SH-SY5Y (cell line): ENCODE results near the gene CYP4A22.

Source experiments
- GATA2 ChIP-seq: IDR thresholded peaks from 2 replicates; pipeline ENCODE4 v1.6.1; 2011; ENCODE audit warnings: mild to moderate bottlenecking, low read depth, low read length
- GATA3 ChIP-seq: IDR thresholded peaks from 2 replicates; pipeline ENCODE4 v1.6.1; 2011; ENCODE audit warnings: low read depth, mild to moderate bottlenecking, low read length, moderate library complexity

Gene CYP4A22

DNA sequence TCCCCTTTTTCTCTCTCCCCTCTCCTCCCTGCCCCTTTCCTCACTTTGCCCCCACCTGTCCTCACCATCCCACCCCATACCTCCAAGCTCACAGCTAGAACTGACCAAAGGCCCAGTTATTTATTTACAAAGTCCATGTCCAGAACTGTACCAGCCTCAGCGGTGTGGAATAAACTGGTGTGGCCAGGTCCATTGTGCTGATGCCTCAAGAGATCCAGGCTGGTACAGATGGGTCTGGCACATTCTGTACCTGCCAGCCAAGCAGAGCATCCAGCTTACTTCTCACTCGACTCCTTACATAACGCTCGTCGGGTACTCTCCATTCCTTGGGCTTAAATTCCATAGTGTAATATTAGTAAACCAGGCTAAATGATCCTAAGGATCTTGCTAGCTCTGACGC lies 40.8 kb downstream of the CYP4A22 start:
- TF ChIP-seq GATA2 (no peak), GATA3 (no peak)

DNA sequence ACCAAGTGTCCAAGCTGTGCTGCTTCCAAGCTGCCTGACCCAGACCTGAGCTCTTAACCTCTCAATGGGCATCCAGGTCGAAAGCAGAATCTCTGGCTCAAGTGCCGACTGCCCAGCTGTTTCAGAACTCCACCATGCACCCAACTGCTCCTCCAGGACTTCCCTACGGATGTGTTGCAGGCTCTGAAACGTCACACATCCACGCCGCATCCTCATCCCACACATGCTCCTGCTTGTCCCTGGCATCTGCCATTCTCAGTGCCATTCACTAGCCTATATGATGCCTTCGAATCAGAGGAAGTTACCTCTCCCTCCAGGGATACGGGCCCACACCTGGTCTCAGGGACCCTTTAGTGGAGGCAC lies 41.4 kb downstream of the CYP4A22 start:
- no peak for TF ChIP-seq GATA2
- TF ChIP-seq GATA3 = no peak

DNA sequence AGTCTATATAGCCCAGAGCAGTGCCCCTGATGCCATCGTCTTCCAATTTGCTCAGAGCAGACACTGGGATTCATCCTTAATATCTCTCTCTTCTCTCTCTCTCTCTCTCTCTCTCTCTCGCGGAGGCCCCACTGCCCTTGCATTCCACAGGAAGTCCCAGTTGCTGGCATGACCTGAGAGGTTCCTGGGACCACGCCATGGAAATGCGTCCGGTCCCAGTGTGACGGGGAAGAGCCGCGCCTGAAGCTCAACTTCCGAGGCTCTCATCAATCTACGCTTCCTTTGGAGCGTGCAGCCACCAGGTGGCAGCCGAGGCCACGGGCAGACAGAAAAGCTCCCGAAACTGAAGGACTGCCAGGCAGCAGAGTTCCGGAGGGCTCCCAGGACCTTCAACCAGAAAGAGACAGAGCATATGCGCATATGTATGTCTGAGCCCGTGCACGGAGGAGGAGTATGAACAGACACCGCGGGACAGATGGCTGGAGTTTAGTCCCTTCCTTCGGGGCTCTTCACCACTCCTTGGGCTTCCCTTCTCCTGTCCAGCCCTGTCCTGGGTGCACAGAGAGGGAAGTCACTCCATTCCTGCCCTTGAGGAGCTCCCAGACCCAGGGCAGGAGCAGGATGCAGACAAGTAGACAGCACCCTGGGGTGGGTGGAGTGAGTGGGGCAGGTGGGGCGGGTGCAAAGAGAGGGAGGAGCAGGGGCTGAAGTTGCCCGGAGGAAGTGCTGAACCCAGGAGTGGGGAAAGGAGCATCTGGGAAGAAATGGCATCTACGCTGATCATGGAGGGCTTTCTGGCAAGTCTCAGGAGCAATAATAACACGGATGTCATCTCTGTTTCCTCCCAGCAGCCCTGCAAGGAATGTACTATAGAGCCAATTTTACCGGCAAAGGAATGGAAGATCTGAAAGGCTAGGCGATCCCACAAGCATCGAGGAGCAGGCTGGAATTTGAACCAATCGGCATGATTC lies 42.1 kb downstream of the CYP4A22 start:
- TF ChIP-seq GATA3 = no peak
- no peak for TF ChIP-seq GATA2

DNA sequence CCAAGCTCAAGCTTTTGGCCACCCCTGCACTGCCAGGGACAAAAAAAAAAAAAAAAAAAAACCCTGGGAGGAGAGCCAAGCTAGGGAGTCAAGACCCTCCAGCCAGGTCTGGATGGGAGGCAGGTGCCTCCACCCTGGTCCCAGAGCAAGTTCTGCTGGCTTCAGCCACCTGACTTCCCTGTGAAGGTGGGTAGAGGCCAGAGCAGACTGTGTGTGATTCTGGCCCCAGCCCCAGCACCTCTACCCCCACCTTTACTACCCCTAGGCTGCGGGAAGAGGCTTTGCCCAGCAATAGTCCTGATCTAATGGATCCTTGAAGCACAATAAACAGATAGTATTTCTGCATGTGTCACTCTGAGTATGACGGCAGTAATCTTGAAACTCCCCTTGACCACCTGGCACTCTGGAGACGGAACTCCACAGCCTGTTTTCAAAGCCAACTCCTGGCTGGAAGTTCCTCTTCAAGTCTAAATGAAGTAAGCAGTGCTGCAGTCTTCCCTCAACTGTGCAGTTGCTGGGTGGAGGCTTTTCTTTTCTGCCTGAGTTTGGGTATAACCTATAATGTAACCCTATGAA lies 42.8 kb downstream of the CYP4A22 start:
- TF ChIP-seq GATA2 (no peak), GATA3 (no peak)

DNA sequence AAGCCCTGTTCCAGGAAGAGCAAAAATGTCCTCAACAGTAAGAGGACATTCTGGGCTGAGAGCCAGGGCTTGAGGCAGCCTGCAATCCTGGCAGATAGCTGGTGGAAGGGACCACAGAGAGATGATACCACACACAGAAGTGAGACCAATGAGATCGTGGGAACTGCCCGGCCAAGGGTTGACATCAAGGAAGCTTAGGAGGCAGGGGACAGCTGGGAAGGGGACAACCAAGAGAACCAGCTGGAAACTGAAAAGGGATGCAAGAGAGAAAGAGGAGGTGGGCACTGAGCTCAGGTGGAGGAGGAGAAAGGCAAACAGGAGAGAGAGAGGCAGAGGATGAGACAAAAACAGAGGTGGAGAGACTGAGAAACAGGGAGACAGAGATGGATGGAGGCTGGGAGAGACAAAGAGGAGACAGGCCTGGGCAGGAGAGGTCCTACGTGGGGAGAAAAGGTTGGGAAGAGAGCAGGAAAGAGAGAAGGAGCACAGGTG lies 43.4 kb downstream of the CYP4A22 start:
- TF ChIP-seq GATA2 (no peak), GATA3 (no peak)

DNA sequence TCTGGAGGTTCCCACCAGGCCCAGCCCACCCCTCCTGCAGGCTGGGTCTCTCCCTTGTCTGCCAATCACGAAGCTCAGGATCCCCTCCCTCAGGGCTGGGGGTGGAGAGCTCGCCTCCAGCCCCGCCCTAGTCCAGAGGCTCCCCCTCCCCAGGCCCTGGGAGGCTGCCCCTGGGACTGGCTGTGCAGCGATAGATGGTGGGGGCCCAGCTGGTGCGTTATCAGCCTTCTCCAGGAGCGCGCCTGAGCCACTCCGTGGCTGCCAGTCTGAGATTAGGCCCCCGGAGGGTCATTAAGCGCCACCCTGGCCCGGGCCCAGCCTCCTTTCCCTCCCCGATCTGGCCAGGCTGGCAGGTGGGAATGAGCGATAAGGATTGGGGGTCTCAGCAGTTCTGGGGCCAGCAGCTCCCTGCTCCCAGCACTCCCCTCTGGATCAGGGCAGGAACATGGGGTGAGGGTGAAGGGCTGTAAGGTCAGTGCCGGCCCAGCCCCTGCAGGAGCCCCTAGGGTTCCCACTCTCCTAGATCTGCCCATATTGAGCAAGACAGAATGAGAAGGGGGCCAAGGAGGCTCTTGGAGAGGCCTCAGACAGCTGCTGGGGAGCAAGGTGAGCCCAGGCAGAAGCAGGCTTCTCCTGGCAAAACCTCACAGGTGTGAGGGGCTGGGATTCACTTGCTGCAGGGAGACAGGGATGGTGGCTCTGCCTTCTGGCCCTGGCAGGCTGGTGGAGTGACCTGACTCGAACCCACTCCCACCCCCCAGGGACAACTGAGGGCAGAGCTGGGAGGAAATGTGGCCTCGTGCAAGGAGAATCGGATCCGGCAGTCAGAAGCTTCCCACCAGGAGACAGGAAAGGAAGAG lies 44.1 kb downstream of the CYP4A22 start:
- no peak for TF ChIP-seq GATA2
- TF ChIP-seq GATA3 = no peak

DNA sequence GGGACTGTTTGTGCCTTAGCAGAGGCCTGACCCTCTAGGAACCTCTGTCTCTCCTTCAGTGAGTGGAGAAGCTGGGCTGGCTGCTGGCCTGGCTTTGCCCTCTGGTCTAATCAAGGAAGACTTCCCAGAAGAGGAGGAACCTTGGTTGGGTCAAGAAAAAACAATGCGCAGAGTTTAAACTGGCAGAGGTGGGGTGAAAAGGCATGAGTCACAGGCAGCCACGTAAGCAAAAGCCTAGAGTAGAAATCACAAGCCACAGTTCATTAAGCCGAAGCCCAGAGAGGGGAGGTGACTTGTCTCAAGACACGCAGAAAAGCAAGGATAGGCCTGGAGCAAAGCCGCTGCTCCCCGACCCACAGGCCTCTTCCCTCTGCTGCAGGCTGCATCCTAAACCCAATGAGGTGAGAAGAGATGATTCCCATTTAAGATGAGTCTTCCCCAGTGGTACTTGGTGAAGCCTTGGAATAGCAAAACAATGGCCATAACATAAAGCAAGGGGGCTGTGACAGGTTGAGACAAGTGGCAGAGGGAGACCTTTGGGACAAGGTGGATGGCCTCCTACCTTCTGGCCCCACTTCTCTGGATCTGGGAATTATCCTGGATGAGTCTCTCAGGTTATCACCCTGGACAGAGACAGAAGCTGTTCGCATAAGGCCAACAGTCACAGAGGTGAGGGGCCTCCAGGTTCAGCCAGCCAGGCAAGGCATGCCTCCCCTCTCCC lies 44.9 kb downstream of the CYP4A22 start:
- no peak for TF ChIP-seq GATA2
- no peak for TF ChIP-seq GATA3

DNA sequence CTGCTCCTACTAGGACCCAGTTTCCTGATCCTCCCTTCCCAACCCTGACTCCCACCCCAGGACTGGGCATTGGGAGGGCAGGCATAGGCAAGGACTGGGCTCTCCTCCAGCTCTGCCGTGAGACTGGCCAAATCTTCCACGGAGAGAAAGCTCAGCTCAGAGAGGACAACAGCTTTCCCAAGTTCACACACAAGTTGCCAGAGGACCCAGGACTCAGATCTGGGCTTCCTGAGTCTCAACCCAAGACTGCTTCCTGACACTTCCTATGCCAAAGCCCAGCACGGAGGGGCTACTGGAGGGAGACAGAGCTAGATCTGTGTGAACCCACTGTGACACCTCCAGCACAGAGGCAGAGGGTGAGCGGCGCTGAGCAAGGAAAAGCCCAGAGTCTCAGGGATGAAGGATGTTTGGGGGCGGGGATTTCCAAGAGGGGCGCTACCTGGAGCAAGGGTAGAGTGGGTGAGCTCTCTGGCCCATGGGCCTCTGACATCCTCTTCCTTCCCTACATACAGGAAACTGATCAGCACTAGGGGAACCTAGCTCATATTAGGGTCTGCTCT lies 45.5 kb downstream of the CYP4A22 start:
- TF ChIP-seq GATA2 (no peak), GATA3 (no peak)

DNA sequence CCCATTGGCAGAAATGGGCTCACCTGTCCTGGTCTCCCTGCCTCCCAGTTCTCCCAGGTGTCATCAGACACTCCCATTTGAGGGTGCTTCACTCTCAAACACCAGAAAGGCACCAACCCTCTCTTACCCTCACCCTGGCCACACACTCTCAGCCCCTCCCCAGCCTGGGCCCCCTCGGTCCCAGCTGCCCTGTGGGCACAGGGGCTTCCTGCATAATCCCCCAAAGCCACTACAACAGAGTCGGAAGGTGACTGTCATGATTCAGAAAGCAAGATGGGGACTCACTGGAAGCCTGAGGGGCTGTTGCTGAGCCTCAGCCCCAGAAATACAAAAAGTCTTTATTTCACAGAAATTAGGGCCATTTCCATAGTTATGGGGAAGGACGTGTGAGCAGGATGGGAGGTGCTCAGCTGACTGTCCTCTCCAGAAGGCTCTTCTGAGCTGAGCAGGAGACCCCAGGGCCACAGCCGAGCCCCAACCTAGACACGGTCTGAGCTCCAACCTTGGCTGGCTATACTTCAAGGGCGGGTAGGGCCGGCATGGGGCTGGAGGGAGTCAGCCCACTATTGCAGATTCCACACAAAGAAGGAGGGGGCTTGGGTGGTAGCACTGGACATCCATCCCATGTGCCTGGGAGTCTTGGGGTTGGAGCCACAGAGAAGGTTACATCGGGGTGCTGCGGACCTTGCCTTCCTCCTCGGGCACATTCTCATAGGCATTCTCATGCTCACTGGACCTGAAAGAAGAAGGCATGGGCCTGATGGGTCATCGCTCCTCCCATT lies 46.3 kb downstream of the CYP4A22 start:
- TF ChIP-seq GATA3 (no peak), GATA2 (no peak)

DNA sequence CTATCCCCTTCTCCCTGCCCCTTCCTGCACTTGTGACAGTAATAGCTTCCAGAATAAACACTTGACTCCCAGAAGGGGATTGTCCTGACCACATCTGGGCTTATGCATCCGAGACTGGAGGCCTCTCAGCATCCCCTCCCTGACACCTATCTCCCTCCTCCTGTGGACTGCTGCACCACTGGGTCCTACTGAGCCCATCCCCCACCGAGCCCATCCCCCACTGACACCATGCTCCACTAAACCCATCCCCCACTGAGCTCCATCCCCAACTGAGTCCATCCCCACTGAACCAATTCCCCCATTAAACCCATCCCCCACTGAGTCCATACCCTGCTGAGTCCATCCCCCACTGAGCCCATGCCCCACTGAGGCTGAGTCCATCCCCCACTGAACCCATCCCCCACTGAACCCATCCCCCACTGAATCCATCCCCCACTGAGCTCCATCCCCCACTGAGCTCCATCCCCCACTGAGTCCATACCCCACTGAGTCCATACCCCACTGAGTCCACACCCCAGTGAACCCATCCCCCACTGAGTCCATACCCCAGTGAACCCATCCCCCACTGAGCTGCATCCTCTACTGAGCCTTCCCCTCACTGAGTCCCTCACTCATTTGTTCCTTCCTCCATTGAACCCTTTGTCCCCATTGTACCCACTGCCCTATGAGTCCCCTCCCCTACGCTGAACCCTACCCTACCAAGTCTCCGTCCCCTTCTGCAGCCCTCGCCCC lies 47.0 kb downstream of the CYP4A22 start:
- TF ChIP-seq GATA2 = no peak
- TF ChIP-seq GATA3 = no peak

DNA sequence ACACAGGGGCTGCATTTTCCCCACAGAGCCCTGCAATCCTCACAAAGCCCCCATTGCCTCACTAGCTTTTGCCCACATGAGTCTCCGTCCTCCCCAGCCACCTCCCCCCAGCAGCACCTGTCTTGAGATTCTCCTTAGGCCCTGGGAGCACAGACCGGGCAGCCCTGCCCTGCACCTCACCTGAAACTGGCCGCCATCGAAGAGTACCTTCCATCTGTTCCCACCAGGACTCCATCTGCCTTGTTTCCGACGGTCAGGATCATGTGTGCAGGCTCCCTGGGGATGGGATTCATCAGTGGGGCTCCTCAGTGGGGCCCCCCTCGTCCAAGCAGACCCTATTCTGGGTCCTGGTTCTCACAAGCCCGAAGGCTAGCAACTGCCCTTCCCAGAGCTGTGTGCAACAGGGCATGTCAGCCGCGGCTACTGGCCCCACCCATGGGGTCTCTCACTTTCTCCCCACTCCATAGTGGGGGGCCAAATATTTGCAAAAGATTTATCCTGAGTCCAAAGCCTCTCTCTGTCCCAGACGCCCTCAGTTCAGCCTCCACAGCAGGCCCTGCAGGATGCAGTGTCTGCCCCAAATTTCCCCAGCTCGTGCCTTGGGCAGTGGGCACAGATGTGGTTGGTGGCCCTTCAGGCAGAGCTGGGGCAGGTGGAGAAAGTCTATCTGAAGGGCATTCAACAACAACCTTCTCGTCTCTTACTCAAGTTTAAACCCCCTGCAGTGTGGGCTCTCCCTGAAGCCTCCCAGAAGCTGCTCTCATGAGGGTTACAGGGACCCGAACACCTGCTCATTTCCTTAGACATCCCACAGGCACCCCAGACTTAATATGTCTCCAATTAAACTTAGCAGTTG lies 47.8 kb downstream of the CYP4A22 start:
- TF ChIP-seq GATA2 (no peak), GATA3 (no peak)
